ENCODE measurements around the gene ARHGEF19.

DNA sequence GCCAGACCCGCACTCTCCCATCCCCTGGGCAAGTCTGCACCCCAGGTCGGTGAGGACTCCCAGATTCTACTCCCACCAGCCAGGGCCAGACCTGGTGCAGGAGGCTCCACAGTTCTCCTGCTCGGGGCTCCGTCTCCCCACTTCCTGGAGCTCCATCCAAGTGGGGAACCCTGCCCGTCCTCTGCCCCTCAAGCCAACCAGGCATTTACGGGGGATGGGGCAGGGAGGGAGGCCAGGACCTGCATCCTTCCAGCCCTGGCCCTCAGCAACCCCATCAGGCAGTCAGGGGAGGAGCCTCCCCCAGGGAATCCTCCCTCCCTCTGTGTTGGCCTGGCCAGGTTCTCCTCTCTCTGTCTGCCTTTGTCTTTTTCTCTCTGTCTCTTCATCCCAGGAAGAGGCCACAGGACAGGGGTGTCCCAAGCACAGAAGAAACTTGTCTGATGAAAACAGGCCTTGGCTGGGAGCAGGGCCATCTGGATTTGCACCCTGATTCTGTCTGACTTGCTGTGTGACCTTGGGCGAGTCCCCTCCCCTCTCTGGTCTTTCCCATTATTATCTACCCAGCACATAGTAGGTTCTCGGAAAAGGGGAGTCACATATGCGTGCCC, 38.1 kb downstream of the ARHGEF19 start:
- TF ChIP-seq, protein P1, sequence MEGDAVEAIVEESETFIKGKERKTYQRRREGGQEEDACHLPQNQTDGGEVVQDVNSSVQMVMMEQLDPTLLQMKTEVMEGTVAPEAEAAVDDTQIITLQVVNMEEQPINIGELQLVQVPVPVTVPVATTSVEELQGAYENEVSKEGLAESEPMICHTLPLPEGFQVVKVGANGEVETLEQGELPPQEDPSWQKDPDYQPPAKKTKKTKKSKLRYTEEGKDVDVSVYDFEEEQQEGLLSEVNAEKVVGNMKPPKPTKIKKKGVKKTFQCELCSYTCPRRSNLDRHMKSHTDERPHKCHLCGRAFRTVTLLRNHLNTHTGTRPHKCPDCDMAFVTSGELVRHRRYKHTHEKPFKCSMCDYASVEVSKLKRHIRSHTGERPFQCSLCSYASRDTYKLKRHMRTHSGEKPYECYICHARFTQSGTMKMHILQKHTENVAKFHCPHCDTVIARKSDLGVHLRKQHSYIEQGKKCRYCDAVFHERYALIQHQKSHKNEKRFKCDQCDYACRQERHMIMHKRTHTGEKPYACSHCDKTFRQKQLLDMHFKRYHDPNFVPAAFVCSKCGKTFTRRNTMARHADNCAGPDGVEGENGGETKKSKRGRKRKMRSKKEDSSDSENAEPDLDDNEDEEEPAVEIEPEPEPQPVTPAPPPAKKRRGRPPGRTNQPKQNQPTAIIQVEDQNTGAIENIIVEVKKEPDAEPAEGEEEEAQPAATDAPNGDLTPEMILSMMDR (conservative IDR thresholded peaks at IDR 0.05; ENCODE audit: low read length), result no peak
- no peak for TF ChIP-seq EZH2phosphoT487 (IDR thresholded peaks at IDR 0.05; ENCODE audit: borderline replicate concordance)
